NOMO-1 treated with DMSO at 0.1 percent for 48 hours (cell line): ENCODE results near the gene DOCK3.
"Not testable (repeated sequence)": the region's sequence is repeated elsewhere in the genome, so short reads cannot be mapped to it uniquely, and the experiment has no call there.

ENCODE experiments used
- DNase-seq: peaks from one replicate; lab custom pipeline; 2025; ENCODE audit not compliant: unreplicated experiment; lab: John Stamatoyannopoulos, UW

The DOCK3 gene

GRCh38 chr3:50873376-50874157 lies 198.8 kb downstream of the DOCK3 start:
- DNase-seq: no peak

- not testable (repeated sequence) for DNase-seq
Observed at GRCh38 chr3:50874876-50875275, 200.1 kb downstream of the DOCK3 start.

GRCh38 chr3:50876947-50877346 lies 202.2 kb downstream of the DOCK3 start:
- DNase-seq: no peak

- not testable (repeated sequence) for DNase-seq
Observed at GRCh38 chr3:50882733-50883132, 208.0 kb downstream of the DOCK3 start.

GRCh38 chr3:50883755-50884154 lies 209.0 kb downstream of the DOCK3 start:
- no peak for DNase-seq

- DNase-seq: no peak
Observed at GRCh38 chr3:50885070-50885850, 210.5 kb downstream of the DOCK3 start.

GRCh38 chr3:50890688-50891344 lies 216.1 kb downstream of the DOCK3 start:
- no peak for DNase-seq

DNA sequence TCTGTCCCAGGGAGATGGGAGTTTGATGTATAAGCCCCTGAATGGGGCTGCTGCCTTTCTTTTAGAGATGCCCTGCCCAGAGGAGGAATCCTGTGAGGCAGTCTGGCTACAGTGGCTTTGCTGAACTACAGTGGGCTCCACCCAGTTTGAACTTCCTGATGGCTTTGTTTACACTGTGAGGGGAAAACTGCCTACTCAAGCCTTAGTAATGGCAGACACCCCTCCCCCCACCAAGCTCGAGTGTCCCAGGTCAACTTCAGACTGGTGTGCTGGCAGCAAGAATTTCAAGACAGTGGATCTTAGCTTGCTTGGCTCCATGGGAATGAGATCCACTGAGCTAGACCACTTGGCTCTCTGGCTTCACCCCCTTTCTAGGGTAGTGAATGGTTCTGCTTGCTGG lies 226.4 kb downstream of the DOCK3 start:
- DNase-seq: not testable (repeated sequence)

GRCh38 chr3:50912746-50913145 lies 238.0 kb downstream of the DOCK3 start:
- no peak for DNase-seq

DNA sequence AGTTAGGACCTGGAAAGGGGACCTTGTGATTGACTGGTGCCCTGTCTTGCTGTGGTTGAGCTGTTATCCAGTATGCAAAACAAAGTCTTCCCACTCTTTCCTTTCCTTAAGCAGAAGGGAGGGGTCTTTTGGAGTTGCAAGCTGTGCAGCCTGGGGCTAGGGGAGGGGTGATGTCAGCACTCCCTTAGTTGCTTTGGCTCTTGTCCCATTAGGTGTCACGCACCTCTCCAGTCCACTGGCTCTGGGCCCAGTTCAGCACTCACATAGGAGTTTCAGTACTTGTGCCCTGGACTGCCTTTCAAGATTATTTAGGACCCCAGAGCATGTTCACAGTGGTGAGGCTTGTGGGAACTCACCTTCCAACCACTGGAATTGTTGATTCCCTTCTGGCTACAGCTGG lies 238.5 kb downstream of the DOCK3 start:
- no peak for DNase-seq

GRCh38 chr3:50922071-50922470 lies 247.3 kb downstream of the DOCK3 start:
- DNase-seq: not testable (repeated sequence)

GRCh38 chr3:50923955-50924354 lies 249.2 kb downstream of the DOCK3 start:
- no peak for DNase-seq

GRCh38 chr3:50924638-50925037 lies 249.9 kb downstream of the DOCK3 start:
- DNase-seq: no peak

GRCh38 chr3:50926868-50927267 lies 252.1 kb downstream of the DOCK3 start:
- DNase-seq: no peak

- DNase-seq: no peak
Observed at GRCh38 chr3:50930371-50931208, 255.9 kb downstream of the DOCK3 start.

GRCh38 chr3:50932918-50933317 lies 258.2 kb downstream of the DOCK3 start:
- not testable (repeated sequence) for DNase-seq

GRCh38 chr3:50936389-50936788 lies 261.7 kb downstream of the DOCK3 start:
- no peak for DNase-seq

DNA sequence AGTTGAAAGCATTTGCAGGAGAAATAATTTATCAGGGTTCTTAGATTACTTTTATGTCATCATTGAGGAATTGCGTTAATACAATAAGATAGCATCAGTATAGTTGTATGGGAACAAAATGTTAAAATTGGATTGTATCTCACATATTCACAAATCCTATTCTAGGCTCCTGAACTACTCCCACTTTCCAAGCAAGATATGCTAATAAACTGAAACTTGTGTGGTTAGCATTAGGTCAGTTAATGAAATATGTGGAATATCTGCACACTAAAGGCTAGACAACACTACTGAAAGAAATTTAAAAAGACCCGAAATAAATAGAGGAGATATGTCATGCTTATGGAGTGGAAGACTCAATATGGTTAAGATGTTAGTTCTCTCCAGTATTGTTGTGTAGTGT lies 272.7 kb downstream of the DOCK3 start:
- DNase-seq: no peak

- DNase-seq: no peak
Observed at GRCh38 chr3:50950591-50950990, 275.9 kb downstream of the DOCK3 start.

GRCh38 chr3:50953825-50954414 lies 279.2 kb downstream of the DOCK3 start:
- DNase-seq: no peak
